Measurements from ENCODE around the gene FRMD8.
"Not testable (repeated sequence)": the region's sequence is repeated elsewhere in the genome, so short reads cannot be mapped to it uniquely, and the experiment has no call there.

Gene FRMD8

DNA sequence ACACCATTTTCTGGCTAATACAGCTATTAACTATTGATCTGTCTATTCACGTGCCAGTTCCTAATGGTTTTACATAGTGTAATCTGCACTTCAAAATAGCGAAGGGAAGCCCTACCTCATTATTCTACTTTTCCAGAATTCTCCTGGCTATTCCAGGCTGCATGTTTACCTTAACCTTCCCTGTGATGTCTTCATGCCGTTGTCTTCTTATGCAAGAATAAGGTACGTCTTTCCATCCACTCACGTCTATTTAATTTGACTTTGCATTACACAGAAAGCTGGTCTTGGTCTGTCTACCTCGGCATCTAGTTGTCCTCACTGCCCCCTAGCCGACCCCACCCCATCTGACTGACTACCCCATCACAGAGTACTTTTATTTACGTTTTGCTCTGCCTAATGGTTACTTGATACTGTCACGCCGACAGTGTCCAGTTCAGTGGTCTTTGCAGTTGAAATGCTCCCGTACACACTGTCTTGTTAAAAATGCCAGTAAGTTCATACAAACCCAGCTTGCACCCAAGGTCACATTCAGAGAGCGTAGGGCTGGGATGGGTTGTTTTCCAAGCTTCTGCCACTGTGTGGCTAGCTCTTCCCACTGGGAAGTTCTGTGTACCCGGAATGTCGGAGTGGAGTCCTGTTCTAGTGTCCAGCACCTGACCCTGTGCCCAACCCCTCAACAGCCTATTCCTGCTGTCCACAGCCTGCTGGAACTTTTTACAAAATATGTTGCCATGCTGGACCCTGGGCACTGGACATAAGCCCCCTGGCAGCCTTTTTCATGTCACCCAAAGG, 51.2 kb downstream of the FRMD8 start:
- DNase-seq = no peak

- no peak for DNase-seq
Measured at GRCh38 chr11:65438257-65439151, 52.1 kb downstream of the FRMD8 start.

DNA sequence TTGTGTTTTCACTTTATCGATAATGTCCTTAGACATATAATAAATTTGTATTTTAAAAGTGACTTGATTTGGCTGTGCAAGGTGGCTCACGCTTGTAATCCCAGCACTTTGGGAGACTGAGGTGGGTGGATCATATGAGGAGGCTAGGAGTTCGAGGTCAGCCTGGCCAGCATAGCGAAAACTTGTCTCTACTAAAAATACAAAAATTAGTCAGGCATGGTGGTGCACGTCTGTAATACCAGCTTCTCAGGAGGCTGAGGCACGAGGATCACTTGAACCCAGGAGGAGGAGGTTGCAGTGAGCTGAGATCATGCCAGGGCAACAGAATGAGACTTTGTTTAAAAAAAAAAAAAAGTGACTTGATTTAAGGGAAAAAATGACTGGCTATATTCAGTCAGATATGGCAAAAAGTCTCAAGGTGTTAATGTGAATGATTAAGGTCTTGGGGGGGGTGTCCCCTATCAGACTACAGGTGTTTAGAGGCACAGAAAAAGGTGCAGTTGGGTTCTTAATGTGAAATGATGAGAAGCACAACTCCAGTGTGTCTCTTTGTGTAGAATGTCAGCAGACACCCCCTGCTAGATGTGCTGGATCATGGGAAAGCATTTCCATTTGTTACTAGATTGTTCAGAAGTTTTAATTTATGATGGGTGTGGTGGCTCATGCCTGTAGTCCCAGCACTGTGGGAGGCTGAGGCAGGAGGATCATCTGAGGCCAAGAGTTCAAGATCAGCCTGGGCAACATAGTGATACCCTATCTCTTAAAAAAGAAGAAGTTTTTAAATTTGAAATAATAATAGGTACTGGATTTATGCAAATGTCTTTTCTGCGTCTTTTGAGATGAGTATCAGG, 53.1 kb downstream of the FRMD8 start:
- DNase-seq = no peak

DNA sequence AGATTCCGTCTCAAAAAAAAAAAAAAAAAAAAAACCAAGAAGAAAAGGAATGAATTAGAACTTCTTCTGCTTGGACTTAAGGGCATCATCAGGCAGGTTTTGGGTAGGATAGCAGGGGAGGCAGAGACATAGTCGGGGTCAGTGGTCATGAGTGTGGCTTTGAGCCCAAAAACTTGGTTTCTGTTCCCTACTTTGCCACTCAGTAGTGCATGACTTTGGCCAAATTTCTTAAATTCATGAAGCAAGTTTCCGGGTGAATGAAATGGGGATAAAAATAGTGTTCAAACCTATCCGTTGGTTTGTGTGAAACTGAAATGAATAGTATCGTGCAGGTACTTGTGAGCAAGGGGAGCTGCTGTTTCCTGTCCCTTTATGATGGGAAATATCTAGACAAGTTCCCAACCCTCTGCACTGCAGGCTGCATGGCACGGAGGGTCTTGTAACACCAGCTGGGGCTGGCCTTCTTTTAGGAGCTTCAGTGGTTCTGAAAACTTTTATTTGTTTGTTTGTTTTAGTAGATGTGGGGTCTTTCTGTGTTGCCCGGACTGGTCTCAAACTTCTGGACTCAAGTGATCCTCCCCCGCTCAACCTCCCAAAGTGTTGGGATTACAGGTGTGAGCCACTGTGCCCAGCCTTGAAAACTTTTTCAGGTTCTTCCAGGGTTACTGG, 54.5 kb downstream of the FRMD8 start:
- DNase-seq = no peak

- no peak for DNase-seq
Measured at GRCh38 chr11:65442842-65443331, 56.5 kb downstream of the FRMD8 start.

DNA sequence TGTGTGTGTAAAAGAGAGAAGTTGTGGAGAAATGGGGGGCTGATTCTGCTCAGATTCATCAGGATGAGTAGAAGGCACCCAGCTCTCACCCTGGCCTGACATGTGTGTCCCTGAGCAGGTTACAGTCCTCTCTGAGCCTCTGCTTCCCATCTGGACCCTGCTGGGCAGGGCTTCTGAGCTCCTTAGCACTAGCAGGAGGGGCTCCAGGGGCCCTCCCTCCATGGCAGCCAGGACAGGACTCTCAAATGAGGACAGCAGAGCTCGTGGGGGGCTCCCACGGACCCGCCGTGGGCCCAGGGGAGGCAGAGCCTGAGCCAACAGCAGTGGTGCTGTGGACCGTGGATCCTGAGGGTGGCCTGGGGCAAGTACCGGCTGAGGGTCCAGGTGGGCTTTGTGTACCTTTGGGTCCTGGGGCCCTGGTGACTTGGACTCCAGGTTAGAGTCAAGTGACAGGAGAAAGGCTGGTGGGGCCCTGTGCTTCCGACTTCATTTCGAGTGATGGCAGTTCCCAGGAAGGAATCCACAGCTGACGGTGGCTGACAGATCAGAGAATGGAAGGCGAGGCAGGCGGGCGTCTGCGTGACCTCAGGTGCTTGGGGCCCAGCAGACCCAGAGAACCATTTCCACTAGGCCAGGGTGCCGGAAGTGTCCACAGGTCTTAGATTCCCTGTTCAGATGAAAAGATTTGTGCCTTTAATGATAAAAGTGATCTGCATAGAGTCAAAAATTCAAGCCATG, 58.0 kb downstream of the FRMD8 start:
- no peak for DNase-seq

DNA sequence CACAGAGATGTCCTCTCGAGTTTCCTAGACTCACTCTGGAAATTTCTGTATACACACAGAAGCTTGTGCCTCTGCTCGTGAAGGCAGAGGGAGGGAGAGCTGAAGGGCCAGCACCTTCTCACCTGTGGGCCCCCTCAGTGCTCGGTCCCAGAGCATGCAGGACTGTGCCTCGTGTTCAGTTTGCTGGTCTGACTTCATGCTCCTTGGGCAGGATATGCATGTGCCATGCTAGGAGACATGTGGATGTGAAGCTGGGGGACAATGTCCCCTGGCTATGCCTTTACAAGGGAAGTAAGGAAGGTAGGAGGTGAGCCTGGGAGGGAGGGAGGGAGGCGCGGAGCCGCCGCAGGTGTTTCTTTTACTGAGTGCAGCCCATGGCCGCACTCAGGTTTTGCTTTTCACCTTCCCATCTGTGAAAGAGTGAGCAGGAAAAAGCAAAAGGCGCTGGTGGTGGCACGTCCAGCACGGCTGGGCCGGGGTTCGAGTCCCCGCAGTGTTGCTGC, 58.7 kb downstream of the FRMD8 start:
- peak in 1 of 2 experiments; percentile 53 for DNase-seq

DNA sequence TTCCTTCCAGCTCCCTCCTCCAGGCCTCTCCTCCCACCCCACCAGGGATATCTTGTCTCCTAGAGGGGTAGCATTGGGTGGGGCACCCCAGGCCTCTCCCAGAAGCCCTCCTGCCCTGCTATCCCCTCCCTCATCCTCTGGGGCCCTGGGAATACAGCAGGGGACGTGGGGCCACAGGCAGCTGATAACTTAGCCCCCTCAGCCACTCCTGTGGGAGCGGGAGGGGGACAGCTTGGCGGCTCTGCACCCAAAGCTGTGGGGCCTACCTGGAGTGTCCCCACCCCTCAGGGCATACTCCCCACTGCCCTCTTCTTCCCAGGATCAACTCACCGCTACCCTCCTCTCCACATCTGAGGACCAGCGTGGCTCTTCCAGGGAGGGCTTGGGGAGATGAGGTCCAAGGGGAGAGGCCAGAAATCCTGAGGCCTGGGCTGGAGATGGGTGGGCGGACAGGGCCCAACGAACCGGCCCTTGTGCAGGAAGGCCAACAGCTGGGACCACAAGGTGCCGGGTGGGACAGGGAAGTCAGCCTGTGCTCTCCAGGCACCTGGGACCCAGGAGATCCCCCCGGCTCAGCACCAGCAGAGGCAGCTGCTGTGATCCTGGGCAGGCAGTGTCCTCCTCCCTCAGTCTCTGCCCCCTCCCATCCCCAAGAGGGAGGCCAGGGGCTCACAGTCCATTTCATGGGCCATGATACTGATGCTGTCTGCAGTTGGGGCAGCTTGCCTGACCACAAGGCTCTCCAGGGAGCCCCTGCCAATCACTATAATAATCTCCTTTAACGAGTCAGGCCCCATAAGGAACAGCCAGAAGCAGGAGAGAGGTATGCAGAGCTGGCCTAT, 59.4 kb downstream of the FRMD8 start:
- DNase-seq = no peak

GRCh38 chr11:65446446-65447277, 60.2 kb downstream of the FRMD8 start:
- DNase-seq = no peak

- no peak for DNase-seq
Measured at GRCh38 chr11:65448074-65448417, 61.6 kb downstream of the FRMD8 start.

DNA sequence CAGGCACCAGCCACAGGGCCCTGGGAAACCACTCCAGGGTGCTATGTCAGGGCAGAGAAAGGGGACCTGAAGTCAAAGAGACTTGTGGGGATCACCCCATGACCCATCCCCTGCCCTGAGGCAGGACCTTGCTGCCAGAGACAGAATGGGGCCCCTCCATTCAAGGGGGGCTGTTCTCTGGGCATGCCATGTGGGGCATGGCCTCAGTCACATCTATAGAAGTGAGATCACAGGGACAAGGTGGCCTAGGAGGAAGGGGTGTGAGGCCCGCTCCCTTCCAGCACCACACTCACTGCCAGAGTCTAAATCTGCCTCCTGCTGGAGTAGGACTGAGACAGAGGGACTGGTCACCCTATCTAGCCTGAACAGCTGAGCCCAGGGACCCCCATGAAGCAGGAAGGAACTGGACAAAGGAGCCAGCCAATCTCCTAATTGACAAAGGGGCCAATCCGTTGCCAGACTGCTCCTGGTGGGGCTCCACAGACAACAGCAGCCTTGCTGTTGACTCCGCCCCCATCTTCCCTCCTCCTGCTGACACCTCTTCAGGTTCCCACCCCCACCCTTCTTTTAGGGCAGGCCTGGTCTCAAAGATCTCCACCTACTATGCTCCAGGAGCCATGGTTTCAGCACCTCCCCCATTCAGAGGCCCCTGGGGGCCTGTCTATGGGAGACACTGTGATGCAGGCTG, 62.1 kb downstream of the FRMD8 start:
- DNase-seq = no peak

DNA sequence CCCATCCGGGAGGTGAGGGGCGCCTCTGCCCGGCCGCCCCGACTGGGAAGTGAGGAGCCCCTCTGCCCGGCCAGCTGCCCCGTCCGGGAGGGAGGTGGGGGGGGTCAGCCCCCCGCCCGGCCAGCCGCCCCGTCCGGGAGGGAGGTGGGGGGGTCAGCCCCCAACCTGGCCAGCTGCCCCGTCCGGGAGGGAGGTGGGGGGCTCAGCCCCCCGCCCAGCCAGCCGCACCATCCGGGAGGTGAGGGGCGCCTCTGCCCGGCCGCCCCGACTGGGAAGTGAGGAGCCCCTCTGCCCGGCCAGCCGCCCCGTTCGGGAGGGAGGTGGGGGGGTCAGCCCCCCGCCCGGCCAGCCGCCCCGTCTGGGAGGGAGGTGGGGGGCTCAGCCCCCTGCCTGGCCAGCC, 64.9 kb downstream of the FRMD8 start:
- not testable (repeated sequence) for DNase-seq

- not testable (repeated sequence) for DNase-seq
Measured at GRCh38 chr11:65452259-65452658, 65.8 kb downstream of the FRMD8 start.

DNA sequence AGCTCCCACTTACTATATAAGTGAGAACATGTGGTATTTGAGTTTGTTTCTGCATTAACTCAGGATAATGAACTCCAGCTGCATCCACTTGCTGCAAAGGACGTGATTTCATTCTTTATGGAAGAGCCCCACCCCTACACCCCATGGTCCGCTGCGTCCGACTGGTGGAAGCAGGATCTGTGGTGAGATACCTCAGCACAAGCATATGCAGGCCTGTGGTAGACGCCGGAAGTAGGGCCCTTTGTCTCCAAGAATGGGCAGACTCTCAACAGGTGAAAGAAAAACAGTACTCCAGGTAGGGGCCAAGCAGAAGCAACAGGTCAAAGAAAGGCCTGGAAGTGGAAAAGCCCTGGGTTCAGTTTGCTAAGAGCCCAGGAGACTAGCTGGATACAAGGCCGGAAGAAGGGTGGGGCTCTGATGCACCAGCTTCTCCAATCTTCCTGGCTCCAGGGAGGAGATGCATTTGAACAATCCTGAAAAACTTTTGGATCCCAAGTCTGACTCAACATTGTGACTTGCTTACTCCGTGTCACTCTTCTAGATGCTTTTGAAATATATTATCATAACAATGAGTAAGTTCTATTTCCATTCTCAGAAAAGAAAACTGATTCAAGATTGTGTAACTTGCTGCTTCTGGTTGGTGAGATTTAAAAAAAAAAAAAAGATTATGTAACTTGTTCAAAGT, 66.5 kb downstream of the FRMD8 start:
- DNase-seq = no peak

- no peak for DNase-seq
Measured at GRCh38 chr11:65454311-65454695, 67.9 kb downstream of the FRMD8 start.

DNA sequence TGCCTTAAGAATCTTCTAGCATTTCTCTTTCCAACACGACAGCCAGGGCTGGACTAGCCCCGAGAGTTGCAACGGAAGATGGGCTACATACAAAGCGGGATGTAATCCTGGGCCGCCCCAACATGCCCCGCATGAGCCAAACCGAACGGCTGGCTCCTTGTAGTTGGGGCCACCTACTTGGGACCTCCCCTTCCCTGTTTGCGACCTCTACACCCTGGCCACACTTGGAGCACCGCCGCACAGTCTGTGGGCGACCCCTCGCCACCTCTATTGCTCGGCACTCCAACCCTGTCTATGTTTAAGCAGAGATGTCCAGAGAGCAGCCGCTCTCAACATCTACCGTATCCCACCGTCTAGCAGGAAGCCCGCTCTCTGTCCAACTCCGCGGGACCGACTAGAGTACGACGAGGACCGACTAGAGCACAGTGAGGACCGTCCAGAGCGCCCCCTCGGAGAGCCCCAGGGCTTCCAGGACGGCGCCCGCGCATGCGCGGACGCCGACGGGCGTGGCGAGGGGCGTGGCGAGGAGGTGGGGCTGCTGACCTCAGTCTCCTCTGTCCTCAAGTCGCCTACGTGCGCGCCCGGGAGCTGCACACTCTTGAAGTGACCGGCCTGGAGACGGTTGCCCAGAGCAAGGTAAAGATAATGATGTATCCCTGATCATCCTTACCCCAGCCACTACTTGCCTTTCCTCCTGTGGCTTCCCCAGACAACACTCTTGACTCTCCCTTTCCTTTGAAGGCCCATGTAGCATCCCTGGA, 68.4 kb downstream of the FRMD8 start:
- peak; percentile 49 to 92 for DNase-seq

DNA sequence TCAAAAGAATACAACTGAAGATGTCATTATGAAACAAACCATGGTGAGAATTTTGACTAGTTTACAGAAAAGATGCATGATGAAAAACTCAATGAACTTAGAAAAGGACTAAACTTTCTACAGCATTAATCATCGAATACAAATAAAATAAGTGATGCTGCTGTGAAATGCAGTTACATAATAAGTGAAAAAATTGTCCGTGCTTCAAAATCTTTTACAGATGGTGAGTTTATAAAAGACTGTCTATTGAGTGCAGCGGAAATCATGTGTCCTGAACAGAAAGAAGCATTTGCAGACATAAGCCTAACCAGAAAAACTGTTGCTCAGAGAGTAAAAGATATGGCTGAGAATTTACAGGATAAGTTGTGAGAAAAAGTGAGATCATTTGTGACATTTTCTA, 70.0 kb downstream of the FRMD8 start:
- DNase-seq = no peak

GRCh38 chr11:65459552-65459951, 73.1 kb downstream of the FRMD8 start:
- DNase-seq = no peak

Data from NCI-H526 (cell line).